GM19035 (cell line): Measurements from ENCODE around the gene PRAC2.
A peak's percentile ranks its signal among the peaks of the same experiment; 100 is the strongest.
"Not testable (repeated sequence)": the region's sequence is repeated elsewhere in the genome, so short reads cannot be mapped to it uniquely, and the experiment has no call there.

ENCODE experiments used
- ATAC-seq: cut with Tn5 transposase; IDR thresholded peaks from one replicate; pipeline ENCODE4 v1.9.1; 2021; ENCODE audit not compliant: unreplicated experiment

PRAC2 gene

GRCh38 chr17:48722915-48723422 lies at the start of gene PRAC2:
Gene PRAC2 (plus strand): TSS chr17:48723185. CDS start chr17:48724411, 1,226 bp downstream.
- no peak for ATAC-seq

DNA sequence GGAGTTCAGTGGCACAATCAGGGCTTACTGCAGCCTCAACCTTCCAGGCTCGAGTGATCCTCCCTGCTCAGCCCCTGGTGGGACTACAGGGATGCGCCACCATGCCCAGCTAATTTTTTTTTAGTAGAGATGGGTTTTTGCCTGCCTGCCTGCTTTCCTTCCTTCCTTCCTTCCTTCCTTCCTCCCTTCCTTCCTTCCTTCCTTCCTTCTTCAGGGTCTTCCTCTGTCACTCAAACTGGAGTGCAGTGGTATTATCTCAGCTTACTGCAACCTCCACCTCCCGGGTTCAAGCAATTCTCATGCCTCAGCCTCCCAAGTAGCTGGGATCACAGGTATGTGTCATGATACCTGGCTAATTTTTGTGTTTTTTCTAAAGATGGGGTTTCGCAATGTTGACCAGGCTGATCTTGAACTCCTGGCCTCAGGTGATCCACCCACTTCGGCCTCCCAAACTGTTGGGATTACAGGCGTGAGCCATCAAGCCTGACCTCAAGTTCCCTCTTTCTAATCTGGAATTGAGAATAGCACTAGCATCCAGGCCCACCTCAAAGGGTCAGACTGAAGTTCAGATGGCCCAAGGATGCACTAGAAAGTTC lies 45.9 kb upstream of the PRAC2 start:
- ATAC-seq, result no peak

DNA sequence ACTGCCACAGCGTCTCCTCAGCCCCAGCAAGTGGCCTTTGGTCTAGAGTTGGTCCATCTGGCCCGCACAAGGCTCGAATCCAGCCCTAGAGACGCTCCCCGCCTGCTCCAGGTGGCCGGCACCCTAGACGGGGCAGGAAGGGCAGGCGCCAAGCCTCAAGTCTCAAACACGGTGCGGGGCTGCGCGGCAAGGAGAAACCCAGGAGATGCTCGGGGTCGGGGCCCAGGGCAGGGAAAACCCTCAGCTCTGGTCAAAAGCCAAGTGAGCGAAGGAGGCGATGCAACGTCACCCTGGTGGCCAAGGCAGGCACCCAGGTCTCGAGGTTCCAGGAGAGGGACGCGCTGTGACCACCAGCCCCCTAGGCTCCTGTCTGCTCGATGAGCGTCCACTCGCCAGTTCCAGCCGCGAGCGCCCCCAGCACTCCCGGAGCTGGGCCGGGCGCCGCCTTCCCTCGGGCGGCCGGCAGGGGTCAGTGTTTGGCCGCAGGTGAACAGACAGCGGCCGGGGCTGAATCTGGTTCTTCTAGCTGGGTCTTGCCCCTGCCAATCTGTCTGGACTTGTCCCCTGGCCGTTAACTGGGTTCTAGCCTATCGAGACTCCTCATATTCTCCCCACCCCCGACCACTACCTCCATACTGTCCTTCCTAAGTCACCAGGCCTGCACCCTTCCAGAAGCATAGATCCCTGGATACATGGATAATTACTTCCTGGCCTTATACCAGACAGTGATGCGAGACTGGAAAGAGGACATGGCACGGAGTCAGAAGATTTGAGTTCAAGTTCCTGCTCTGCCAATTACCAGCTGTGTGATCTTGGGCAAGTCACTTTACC lies 44.6 kb upstream of the PRAC2 start:
- ATAC-seq, result peak; percentile 69

DNA sequence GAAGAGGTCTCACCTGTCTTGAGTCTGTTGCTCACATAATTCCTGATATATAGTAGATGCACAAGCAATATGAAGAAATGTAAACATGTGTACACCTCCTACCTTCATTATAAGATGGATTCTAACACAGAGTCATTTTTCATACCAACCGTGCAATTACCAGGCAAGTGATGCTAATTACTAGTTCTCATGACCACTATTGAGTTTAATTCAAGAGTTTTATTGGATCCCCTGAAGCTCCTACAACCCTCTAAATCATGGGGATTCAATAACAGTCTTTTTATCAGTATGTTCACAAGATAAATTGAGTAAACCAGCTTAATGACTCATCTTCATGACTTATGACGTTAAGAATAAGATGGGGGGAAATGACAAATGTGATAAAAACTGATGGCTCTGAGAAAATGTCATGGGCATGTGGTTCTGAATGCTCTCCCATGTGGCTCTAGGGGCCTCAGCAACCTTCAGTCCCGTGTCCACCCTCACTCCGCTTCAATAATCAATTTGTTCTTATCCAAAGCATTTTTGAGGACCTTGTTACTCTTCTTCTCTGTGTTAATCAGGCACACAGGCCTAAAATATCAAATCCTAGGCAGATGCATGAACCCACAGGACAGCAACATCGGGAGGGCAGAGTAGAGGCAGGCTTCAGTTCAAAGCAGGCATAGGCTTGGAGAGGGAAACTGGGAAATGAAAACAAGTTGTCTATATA lies 43.4 kb upstream of the PRAC2 start:
- ATAC-seq, result no peak

DNA sequence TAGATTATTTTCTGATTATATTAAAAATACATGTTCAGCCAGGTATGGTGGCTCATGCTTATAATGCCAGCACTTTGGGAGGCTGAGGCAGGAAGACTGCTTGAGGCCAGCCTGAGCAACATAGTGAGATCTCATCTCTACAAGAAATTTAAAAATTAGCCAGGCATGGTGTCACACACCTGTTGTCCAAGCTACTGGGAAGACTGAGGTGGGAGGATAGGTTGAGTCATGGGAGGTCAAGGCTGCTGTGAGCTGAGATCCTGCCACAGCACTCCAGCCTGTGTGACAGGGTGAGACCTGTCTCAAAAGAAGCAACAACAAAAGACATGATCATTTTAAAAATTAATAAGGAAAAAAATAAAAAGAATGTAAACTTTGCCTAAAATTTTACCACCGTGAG lies 41.4 kb upstream of the PRAC2 start:
- ATAC-seq, result no peak

DNA sequence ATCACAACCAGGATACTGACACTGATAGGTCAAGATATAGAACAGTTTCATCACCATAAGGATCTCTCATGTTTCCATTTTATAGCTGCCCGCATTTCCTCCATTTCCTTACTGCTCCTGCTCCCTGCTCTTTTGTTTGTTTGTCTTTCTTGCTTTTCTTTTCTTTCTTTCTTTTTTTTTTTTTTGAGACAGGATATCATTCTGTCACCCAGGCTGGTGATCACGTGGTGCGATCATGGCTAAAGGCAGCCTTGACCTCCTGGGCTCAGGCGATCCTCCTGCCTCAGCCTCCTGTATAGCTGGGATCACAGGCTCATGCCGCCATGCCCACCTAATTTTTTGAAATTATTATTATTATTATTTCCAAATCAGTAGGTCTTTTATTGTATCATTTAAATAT lies 32.3 kb upstream of the PRAC2 start:
- ATAC-seq, result no peak

DNA sequence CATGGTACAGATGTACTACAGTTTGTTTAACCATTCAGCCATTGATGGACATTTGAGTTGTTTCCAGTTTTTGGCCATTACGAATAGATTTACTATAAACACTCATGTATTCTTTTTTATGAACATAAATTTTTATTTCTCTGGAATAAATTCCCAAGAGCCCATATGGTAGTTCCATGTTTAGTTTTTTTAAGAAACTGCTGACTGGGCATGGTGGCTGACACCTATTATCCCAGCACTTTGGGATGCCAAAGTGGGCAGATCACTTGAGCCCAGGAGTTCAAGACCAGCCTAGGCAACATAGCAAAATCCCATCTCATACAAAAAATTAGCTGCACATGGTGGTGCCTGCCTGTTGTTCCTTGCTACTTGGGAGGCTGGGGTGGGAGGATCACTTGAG lies 30.9 kb upstream of the PRAC2 start:
- no peak for ATAC-seq

DNA sequence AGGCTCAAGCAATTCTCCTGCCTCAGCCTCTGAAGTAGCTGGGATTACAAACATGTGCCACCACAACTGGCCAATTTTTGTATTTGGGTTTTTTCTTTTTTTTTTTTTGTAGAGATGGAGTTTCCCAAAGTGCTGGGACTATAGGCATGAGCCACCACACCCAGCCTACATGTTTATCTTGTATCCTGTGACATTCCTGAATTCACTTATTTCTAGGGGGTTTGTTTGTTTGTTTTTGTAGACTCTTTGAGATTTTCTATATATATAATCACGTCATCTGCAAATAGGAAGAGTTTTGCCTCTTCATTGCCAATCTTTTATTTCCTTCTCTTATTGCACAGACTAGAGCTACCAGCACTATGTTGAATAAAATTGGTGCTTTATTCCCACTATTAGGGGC lies 29.8 kb upstream of the PRAC2 start:
- no peak for ATAC-seq

GRCh38 chr17:48701864-48702532 lies 21.0 kb upstream of the PRAC2 start:
- ATAC-seq, result no peak

DNA sequence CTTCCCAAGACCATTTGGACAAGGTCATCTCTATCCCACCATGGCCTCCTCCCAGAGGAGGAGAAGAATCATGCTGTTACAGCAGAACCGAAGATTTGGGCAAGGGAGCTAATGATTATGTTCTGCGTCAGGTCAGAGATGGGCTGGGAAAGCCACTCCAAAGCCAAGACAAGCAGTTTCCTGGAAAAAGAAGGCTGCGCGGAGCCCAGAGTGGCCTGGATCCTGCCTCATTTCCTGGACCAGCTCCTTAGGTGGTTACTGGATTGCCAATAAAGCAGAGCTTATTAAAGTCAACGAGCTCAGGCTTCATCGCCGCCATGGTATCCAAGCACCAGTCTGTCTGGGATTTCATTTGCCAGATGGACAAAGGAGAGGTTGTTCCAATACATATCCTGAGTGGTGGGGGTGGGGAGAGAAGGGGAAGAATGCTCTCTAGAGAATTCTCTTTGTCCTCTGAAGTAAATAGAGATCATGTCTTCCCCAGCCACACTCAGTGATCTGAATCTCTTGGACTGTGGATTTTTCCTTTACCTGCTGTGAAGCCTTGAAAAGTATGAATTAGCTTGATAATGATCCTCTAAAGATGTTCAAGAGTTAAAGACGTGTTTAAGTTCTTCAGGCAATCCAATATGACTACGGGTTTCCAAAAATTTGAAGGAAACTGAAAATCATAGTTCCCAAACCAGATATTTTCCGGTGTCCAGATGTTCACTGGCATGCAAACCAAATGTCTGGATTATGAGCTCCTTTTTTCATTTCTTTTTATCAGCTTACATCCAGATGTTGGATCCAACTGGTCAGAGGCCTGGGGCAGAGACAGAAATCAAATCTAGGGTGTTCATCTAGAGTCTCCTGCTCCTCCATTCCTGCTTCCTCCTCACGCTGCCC lies 18.4 kb upstream of the PRAC2 start:
- ATAC-seq, result no peak

- ATAC-seq, result no peak
Measured at GRCh38 chr17:48711128-48711527, 11.9 kb upstream of the PRAC2 start.

DNA sequence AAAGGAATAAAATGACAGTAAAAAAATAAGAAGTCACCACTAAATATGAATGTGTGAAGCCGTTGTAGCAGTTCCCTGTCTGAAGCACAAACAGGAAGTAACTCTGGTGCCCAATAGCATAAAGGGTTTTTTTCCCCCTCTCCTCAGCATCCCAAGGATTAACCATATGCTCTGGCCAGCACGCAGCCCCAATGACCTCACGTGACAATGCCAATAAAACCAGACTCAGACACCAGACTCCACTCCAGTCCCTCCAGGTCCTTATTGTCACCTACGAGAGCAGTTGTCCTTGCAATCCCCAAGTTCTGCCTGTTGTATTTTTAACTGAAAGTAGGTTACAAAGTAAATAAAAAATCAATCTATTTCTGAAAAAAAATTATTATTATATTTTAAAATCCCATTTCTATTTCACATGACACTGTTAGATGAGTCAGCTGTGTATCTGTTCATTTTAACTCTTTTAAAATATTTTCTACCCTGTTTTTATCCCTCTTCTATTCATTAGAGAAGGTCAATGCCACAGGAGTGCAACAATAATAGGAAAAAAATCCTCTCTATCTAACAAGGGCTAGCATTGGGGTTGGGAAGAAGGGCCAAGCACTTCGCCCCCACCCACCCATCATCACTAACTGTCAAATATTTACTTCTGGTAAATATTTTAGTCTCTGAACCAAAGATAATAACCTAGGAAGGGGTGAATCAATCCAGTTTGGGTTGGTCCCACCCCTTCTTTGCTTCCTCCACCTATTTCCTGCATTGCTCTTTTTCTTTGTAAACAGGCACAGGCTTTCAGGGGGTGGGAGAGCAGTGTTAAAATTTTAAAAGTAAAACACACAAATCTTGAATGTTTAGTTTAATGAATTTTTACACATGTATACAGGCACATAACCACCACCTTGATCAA lies 7.2 kb upstream of the PRAC2 start:
- ATAC-seq, result no peak

DNA sequence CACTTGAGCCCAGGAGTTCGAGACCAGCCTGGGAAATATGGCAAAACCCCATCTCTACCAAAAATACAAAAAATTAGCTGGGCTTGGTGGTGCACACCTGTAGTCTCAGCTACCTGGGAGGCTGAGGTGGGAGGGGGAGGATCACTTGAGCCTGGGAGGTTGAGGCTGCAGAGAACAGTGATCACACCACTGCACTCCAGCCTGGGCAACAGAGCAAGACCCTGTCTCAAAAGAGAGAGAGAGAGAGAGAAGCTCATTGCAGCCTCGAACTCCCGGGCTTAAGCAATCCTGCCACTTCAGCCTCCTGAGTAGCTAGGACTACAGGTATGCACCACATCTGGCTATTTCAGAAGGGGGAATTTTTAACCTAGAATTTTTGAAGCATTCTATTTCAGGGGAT lies 6.4 kb upstream of the PRAC2 start:
- ATAC-seq, result not testable (repeated sequence)

DNA sequence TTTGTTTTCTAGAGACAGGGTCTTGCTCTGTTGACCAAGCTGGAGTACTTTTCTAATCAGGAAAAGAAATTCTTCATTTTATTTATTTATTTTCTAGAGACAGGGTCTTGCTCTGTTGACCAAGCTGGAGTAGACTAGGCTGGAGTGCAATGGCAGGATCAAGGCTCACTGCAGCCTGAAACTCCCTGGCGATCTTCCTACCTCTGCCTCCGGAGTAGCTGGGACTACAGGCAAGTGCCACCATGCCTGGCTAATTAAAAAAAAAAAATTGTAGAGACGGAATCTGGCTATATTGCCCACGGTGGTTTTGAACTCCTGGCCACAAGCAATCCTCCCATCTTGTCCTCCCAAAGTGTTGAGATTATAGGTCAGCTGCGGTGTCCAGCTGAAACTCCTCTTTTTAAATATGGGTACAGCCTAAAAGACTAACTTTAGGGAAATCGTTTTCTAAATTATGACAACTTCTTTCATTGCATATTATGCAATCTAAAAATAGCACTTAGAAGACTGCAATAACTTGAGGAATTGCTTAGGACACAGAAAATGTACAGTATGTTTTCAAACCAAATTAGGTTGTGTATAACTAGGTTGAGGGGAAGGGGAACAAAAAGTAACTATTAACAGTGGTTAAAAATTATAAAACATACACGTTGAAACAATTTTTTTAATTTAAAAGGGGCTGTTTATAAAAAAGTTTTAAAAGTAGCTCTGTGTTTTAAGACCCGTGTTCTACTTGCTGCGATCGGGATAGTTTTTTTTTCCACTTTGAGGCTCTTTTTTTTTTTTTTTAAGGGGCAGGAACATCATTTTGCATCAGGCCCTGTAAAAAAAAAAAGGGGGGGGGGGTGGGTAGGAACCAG lies 5.4 kb upstream of the PRAC2 start:
- no peak for ATAC-seq

DNA sequence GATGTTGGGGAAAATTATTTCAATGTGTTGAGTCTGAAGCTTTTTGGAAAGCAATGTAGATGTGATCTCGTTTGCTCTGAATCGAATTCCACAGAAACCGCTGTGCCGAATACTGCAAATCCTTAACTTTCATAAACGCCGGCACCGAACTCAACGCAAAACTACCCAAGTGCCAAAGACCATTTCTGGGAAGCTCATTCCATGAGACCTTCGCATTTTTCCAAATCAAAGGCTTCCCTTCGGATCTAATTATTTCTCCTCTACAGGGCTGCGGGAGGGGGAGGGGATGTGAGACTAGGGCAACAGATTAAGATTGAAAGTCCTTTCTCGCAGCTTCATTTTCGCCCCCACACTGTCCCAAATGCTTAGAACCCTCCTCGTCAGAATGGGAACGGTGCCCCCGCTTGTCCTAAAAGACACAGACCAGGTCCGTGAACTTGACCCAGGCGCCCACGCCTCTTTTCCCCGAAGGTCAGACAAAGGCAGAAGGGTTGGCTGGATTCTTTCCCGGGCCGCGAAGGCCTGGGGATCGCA lies 4.7 kb upstream of the PRAC2 start:
- ATAC-seq, result no peak

DNA sequence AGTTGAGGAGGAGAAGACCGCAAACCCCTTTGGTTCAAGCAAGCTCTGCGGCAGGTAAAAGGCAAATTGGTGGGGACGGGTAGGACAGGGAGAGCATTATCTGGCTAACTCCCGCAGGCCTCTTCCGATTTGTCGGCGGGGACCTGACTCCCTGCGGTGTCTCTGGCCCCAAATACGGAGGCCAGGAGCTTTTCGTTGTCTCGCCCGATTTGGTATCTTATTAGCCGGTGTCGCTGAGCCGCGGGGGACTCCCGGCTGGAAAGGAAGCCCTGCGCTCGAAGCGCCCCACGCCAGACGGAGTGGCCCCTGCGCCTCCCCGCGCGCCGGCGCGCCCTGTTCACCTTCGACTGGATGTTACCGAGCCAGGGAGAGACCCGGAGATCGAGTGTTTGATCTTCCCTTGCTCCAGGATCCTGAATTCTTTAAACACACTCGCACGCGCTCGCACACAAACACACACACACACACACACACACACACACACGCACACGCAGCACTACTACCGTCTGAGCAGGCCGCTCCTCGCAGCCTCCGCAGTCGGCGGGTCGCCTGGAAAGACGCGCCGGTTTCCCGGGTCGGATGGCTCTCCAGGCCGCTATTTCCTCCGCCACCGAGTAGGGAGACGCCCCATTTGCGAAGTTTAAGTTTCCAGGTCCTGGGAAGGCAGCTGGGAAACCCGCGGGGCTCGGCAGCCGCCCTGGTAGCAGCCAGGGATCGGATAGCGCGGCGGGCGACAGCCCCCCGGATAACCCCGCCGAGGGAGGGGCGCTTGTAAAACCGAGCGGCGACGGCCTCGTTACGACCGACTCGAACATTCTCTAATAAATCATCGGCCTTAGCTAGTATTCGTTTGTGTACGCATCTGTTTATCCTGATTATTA lies 4.0 kb upstream of the PRAC2 start:
- ATAC-seq, result no peak

DNA sequence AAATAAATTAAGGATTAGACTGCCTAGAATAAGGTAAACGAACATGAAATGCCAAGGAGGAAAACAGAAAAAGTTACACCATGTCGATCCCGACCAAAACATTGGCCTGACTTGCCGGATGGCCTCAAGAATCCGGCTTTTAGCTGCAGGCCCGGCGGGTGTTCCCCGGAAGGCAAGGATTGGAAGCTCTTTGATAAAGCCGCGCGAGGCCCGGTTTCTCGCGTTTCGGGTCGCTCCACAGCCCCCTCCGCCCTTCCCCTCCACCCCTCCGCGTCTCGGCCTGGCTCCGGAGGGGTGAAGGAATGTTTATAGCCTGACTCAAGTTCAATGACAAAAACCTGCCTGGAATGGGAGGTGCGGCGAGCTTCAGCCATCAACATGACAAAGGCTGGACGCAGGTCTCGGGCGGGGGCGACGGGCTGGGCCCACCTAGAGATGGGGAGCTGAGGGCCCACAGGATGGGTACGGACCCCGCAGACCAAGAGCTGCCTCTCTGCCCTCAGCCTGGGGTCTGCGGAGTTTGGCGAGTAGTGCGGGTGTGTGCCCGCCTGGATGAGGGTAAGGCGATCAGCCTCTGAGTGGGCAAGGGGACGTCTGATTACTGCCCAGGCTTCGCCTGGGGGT lies 3.2 kb upstream of the PRAC2 start:
- no peak for ATAC-seq
